ENCODE data around the gene SGTA.

- no peak for TF ChIP-seq ZNF274 (IDR thresholded peaks at IDR 0.05; ENCODE audit: low read length)
- TF ChIP-seq ZNF274 (tag by site-specific recombination; IDR thresholded peaks at IDR 0.05; ENCODE audit: borderline replicate concordance), result no peak
- no peak for TF ChIP-seq ZNF248 (tag by site-specific recombination; IDR thresholded peaks at IDR 0.05)
- TF ChIP-seq ZNF223 (tag by site-specific recombination; IDR thresholded peaks at IDR 0.05), result no peak
- TF ChIP-seq CTCF (tag by site-specific recombination; IDR thresholded peaks at IDR 0.05), result no peak
- TF ChIP-seq OSR2 (tag by site-specific recombination; IDR thresholded peaks at IDR 0.05), result no peak
- TF ChIP-seq ZNF37A (tag by site-specific recombination; IDR thresholded peaks at IDR 0.05), result no peak
- no peak for TF ChIP-seq REST (tag by site-specific recombination; IDR thresholded peaks at IDR 0.05)
- TF ChIP-seq ZNF785 (tag by site-specific recombination; IDR thresholded peaks at IDR 0.05), result no peak
- no peak for TF ChIP-seq KLF9 (tag by site-specific recombination; IDR thresholded peaks at IDR 0.05; ENCODE audit: low read depth)
- TF ChIP-seq TCF7L2 (IDR thresholded peaks at IDR 0.05; ENCODE audit: borderline replicate concordance, low read depth, low read length), result no peak
- TF ChIP-seq ZNF121 (tag by site-specific recombination; IDR thresholded peaks at IDR 0.05), result no peak
- no peak for TF ChIP-seq KLF8 (tag by site-specific recombination; IDR thresholded peaks at IDR 0.05)
- TF ChIP-seq ZFP41 (tag by site-specific recombination; IDR thresholded peaks at IDR 0.05; ENCODE audit: borderline replicate concordance), result no peak
Measured at GRCh38 chr19:2808129-2808941, 25.3 kb upstream of the SGTA start.
